ENCODE results near the gene KLHL15. TPM values are rescaled to one million over a fixed set of nuclear protein-coding genes. Genes with fewer than 3 reads are reported as not detected.

The KLHL15 gene
- total and polyA plus RNA-seq, 2 experiments from 2014 or later: 13.2 to 52.6 TPM

- Histone ChIP-seq H3K27me3 (no peaks in the 10 kb centered on the region), H3K36me3 (replicated peaks; ENCODE audit: insufficient read depth, low read depth) (no peaks in the 10 kb centered on the region), H3K79me2 (no peaks in the 10 kb centered on the region), H3K27ac (no peak overlapping the region), H3K9me3 (ENCODE audit: low read depth) (no peaks in the 10 kb centered on the region), H3K4me1 (ENCODE audit: insufficient read depth) (no peaks in the 10 kb centered on the region), H3K4me2 (no peak overlapping the region), H3K4me3 (no peak overlapping the region), H4K20me1 (ENCODE audit: insufficient read depth, poor library complexity, severe bottlenecking) (no peaks in the 10 kb centered on the region), H2AFZ (no peak overlapping the region), H3K9me2 (replicated peaks; ENCODE audit: insufficient read depth) (no peaks in the 10 kb centered on the region)
- DNase-seq (ENCODE audit: low spot score): no peak
- TF ChIP-seq EZH2 (IDR thresholded peaks at IDR 0.05; ENCODE audit: borderline replicate concordance): no peak
- TF ChIP-seq EZH2phosphoT487 (IDR thresholded peaks at IDR 0.05; ENCODE audit: low read depth, severe bottlenecking, unreplicated experiment): no peak
- TF ChIP-seq CTCF (IDR thresholded peaks at IDR 0.05; ENCODE audit: poor library complexity): no peak
- WGBS (ENCODE audit: low lambda C conversion rate, missing lambda C conversion rate): 32% methylated on average over 1 of the region's 1 CpG
Observed at GRCh38 chrX:23944234-23944633, 82.8 kb downstream of the KLHL15 start.

- H3K4me3 ChIP-seq: no peak overlapping the region
- TF ChIP-seq CTCF (IDR thresholded peaks at IDR 0.05; ENCODE audit: poor library complexity) (no peak), EZH2phosphoT487 (IDR thresholded peaks at IDR 0.05; ENCODE audit: low read depth, severe bottlenecking, unreplicated experiment) (no peak), EZH2 (IDR thresholded peaks at IDR 0.05; ENCODE audit: borderline replicate concordance) (no peak)
- WGBS (ENCODE audit: low lambda C conversion rate, missing lambda C conversion rate): 63% methylated on average over 1 of the region's 1 CpG
- no peaks in the 10 kb centered on the region for H4K20me1 ChIP-seq (ENCODE audit: insufficient read depth, poor library complexity, severe bottlenecking)
- no peaks in the 10 kb centered on the region for H3K27me3 ChIP-seq
- H2AFZ ChIP-seq: no peak overlapping the region
- H3K9me2 ChIP-seq (replicated peaks; ENCODE audit: insufficient read depth): no peaks in the 10 kb centered on the region
- H3K27ac ChIP-seq: no peak overlapping the region
- no peaks in the 10 kb centered on the region for H3K79me2 ChIP-seq
- H3K9me3 ChIP-seq (ENCODE audit: low read depth): no peaks in the 10 kb centered on the region
- H3K4me1 ChIP-seq (ENCODE audit: insufficient read depth): no peaks in the 10 kb centered on the region
- no peak for DNase-seq (ENCODE audit: low spot score)
- no peaks in the 10 kb centered on the region for H3K36me3 ChIP-seq (replicated peaks; ENCODE audit: insufficient read depth, low read depth)
- H3K4me2 ChIP-seq: no peak overlapping the region
Observed at GRCh38 chrX:23939203-23939602, 87.8 kb downstream of the KLHL15 start.

GRCh38 chrX:23938690-23939089 is 88.3 kb downstream of the KLHL15 start:
- 81% methylated on average over 1 of the region's 1 CpG for WGBS (ENCODE audit: low lambda C conversion rate, missing lambda C conversion rate)
- no peaks in the 10 kb centered on the region for H3K36me3 ChIP-seq (replicated peaks; ENCODE audit: insufficient read depth, low read depth)
- H3K79me2 ChIP-seq: no peaks in the 10 kb centered on the region
- H3K4me3 ChIP-seq: no peak overlapping the region
- no peaks in the 10 kb centered on the region for H3K9me3 ChIP-seq (ENCODE audit: low read depth)
- H4K20me1 ChIP-seq (ENCODE audit: insufficient read depth, poor library complexity, severe bottlenecking): no peaks in the 10 kb centered on the region
- TF ChIP-seq CTCF (IDR thresholded peaks at IDR 0.05; ENCODE audit: poor library complexity) (no peak), EZH2phosphoT487 (IDR thresholded peaks at IDR 0.05; ENCODE audit: low read depth, severe bottlenecking, unreplicated experiment) (no peak), EZH2 (IDR thresholded peaks at IDR 0.05; ENCODE audit: borderline replicate concordance) (no peak)
- no peak overlapping the region for H2AFZ ChIP-seq
- H3K27ac ChIP-seq: no peak overlapping the region
- H3K27me3 ChIP-seq: no peaks in the 10 kb centered on the region
- H3K4me1 ChIP-seq (ENCODE audit: insufficient read depth): no peaks in the 10 kb centered on the region
- no peaks in the 10 kb centered on the region for H3K9me2 ChIP-seq (replicated peaks; ENCODE audit: insufficient read depth)
- no peak overlapping the region for H3K4me2 ChIP-seq
- no peak for DNase-seq (ENCODE audit: low spot score)

GRCh38 chrX:23937100-23937499 is 89.9 kb downstream of the KLHL15 start:
- H3K79me2 ChIP-seq: no peaks in the 10 kb centered on the region
- WGBS (ENCODE audit: low lambda C conversion rate, missing lambda C conversion rate): 75% methylated on average over 4 of the region's 4 CpGs
- H3K4me3 ChIP-seq: no peak overlapping the region
- no peaks in the 10 kb centered on the region for H3K27me3 ChIP-seq
- H2AFZ ChIP-seq: no peak overlapping the region
- no peaks in the 10 kb centered on the region for H3K9me2 ChIP-seq (replicated peaks; ENCODE audit: insufficient read depth)
- no peaks in the 10 kb centered on the region for H3K36me3 ChIP-seq (replicated peaks; ENCODE audit: insufficient read depth, low read depth)
- H4K20me1 ChIP-seq (ENCODE audit: insufficient read depth, poor library complexity, severe bottlenecking): no peaks in the 10 kb centered on the region
- TF ChIP-seq CTCF (IDR thresholded peaks at IDR 0.05; ENCODE audit: poor library complexity): no peak
- TF ChIP-seq EZH2phosphoT487 (IDR thresholded peaks at IDR 0.05; ENCODE audit: low read depth, severe bottlenecking, unreplicated experiment): no peak
- no peak for TF ChIP-seq EZH2 (IDR thresholded peaks at IDR 0.05; ENCODE audit: borderline replicate concordance)
- H3K9me3 ChIP-seq (ENCODE audit: low read depth): no peaks in the 10 kb centered on the region
- H3K4me1 ChIP-seq (ENCODE audit: insufficient read depth): no peaks in the 10 kb centered on the region
- H3K27ac ChIP-seq: no peak overlapping the region
- no peak for DNase-seq (ENCODE audit: low spot score)
- no peak overlapping the region for H3K4me2 ChIP-seq

Data from hepatocyte (in vitro differentiated cells).